CD4-positive, alpha-beta memory T cell (primary cell): Measurements from ENCODE around the gene ABHD11. TPM values are rescaled to one million over a fixed set of nuclear protein-coding genes. Genes with fewer than 3 reads are reported as not detected.

ENCODE experiments used
- CTCF ChIA-PET: fragments of 350-600 bp; sonication (Branson Sonifier 250); formaldehyde crosslinking; loops from one replicate; lab custom pipeline; 2021; ENCODE audit warnings: inconsistent platforms; ENCODE audit not compliant: partially characterized antibody; lab: Charles Lee
- POLR2A ChIA-PET: fragments of 350-600 bp; sonication (Branson Sonifier 250); formaldehyde crosslinking; loops from one replicate; lab custom pipeline; 2021; ENCODE audit not compliant: partially characterized antibody; lab: Charles Lee
- DNase-seq, 5 donors: peaks; one replicate each; pipeline versions ENCODE4 v3.0.0 to v3.0.0-alpha.2; 2020 to 2022; ENCODE audit warnings: mixed read lengths in 1 of 5
- H3K27ac ChIP-seq: one replicate; pipeline ENCODE4 v1.7.0; 2013; ENCODE audit warnings: low read depth, low read length
- H3K27me3 ChIP-seq: 2 replicates; pipeline ENCODE4 v1.7.0; 2013; ENCODE audit warnings: mild to moderate bottlenecking, low read length, moderate library complexity; ENCODE audit not compliant: insufficient read depth
- H3K36me3 ChIP-seq: 2 replicates; pipeline ENCODE4 v1.7.0; 2013; ENCODE audit warnings: mild to moderate bottlenecking, low read length, moderate library complexity; ENCODE audit not compliant: insufficient read depth
- H3K4me1 ChIP-seq: 2 replicates; pipeline ENCODE4 v1.7.0; 2013; ENCODE audit warnings: mild to moderate bottlenecking, low read length, moderate library complexity; ENCODE audit not compliant: insufficient read depth
- H3K4me3 ChIP-seq, 2 donors: one replicate each; pipeline ENCODE4 v1.7.0; 2013; ENCODE audit warnings: low read length in 2 of 2, mild to moderate bottlenecking in 1 of 2
- H3K9me3 ChIP-seq, 2 donors: one replicate each; pipeline ENCODE4 v1.7.0; 2013; ENCODE audit warnings: low read length in 2 of 2, control low read depth in 1 of 2; ENCODE audit not compliant: control insufficient read depth in 1 of 2
- H3K27ac Mint-ChIP-seq, 7 donors: one replicate each; pipeline ENCODE4 v1.8.0; 2020 to 2021; ENCODE audit warnings: mixed read lengths in 7 of 7, mild to moderate bottlenecking in 6 of 7, inconsistent platforms in 3 of 7, moderate library complexity in 3 of 7
- H3K27me3 Mint-ChIP-seq, 2 donors: one replicate each; pipeline ENCODE4 v1.8.0; 2020 to 2021; ENCODE audit warnings: mixed read lengths in 2 of 2
- H3K36me3 Mint-ChIP-seq, 2 donors: one replicate each; pipeline ENCODE4 v1.8.0; 2020 to 2021; ENCODE audit warnings: mixed read lengths in 2 of 2, inconsistent platforms in 1 of 2, mild to moderate bottlenecking in 1 of 2
- H3K4me1 Mint-ChIP-seq, 4 donors: one replicate each; pipeline ENCODE4 v1.8.0; 2020 to 2021; ENCODE audit warnings: mixed read lengths in 4 of 4, mild to moderate bottlenecking in 1 of 4
- H3K4me3 Mint-ChIP-seq, 8 donors: one replicate each; pipeline ENCODE4 v1.8.0; 2020 to 2021; ENCODE audit warnings: mixed read lengths in 8 of 8, mild to moderate bottlenecking in 7 of 8, moderate library complexity in 6 of 8, inconsistent platforms in 3 of 8
- H3K9me3 Mint-ChIP-seq, 8 donors: one replicate each; pipeline ENCODE4 v1.8.0; 2020 to 2021; ENCODE audit warnings: mixed read lengths in 8 of 8, mild to moderate bottlenecking in 5 of 8, inconsistent platforms in 3 of 8, moderate library complexity in 1 of 8
- intact Hi-C: fragments of 100-400 bp; cut with micrococcal nuclease; formaldehyde crosslinking; loops from one replicate; pipeline ENCODE4 v1.15.1; 2023
- polyA plus RNA-seq, 2 donors: library from polyadenylated mRNA; unstranded; fragments of 300-500 nt; fragmentation: Illumina TruSeq; gene quantifications; one replicate each; pipeline ENCODE4 v1.2.3, GENCODE V29; 2021
- total RNA-seq, 2 experiments: library from RNA; stranded (reverse); gene quantifications; one replicate each; pipeline ENCODE4 v1.2.3, GENCODE V29; 2021

Gene ABHD11
- total and polyA plus RNA-seq, 4 experiments from 2014 or later: 7.4 to 23.9 (median 17.7) TPM

GRCh38 chr7:73702665-73703064, 35.9 kb downstream of the ABHD11 start:
- Mint-ChIP-seq H3K4me3 (peak overlapping the region in 1 of 8 donors; percentile 10), H3K27me3 (no peaks in the 10 kb centered on the region), H3K36me3 (peaks cover 7 to 28% of the 10 kb centered on the region in 2 donors), H3K4me1 (peaks cover 4 to 8% (median 4%) of the 10 kb centered on the region in 4 donors), H3K9me3 (peaks cover 0 to 3% (median 0%) of the 10 kb centered on the region in 8 donors), H3K27ac (peak overlapping the region in 2 of 7 donors; percentile 12 to 44)
- no peak for DNase-seq
- H3K4me3 ChIP-seq: no peak overlapping the region
- H3K4me1 ChIP-seq: peaks cover 13% of the 10 kb centered on the region
- ChIA-PET POLR2A (interaction anchor here (0.9 kb wide), 1 partner anchor 9 kb away, joined by 3 read pairs; no protein-coding TSS in a partner anchor), CTCF (interaction anchor here (0.7 to 2.2 kb wide), 5 partner anchors 10 to 56 kb away, joined by 3 to 6 read pairs (median 5); no protein-coding TSS in a partner anchor)
- no peaks in the 10 kb centered on the region for H3K27me3 ChIP-seq
- intact Hi-C loops: no loop called here
- H3K36me3 ChIP-seq: peaks cover 16% of the 10 kb centered on the region
- no peaks in the 10 kb centered on the region for H3K9me3 ChIP-seq
- H3K27ac ChIP-seq: no peak overlapping the region

DNA sequence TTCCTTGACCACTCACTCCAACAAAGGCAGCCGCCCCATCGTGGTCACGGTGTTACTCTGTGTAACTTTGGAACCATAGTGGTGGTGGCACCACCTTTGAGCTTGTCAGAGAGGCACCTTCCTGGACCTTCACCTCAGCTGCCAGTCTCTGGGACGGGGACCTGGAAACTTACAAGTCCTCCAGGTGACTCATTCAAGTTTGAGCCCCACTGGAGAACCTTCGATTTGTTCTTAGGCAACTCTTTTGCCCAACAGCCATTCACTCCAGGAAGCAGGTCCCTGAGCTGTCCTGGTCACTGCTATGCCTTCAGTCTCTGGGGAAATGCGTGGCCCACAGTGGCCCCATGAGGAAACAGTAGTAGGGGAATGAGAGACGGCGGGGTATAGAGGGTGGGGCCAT, 36.4 kb downstream of the ABHD11 start:
- Histone ChIP-seq H3K4me1 (peaks cover 13% of the 10 kb centered on the region), H3K9me3 (no peaks in the 10 kb centered on the region), H3K36me3 (peaks cover 20% of the 10 kb centered on the region), H3K27me3 (no peaks in the 10 kb centered on the region), H3K4me3 (no peak overlapping the region), H3K27ac (no peak overlapping the region)
- Mint-ChIP-seq H3K36me3 (peaks cover 12 to 31% of the 10 kb centered on the region in 2 donors), H3K9me3 (peaks cover 0 to 3% (median 0%) of the 10 kb centered on the region in 8 donors), H3K4me1 (peaks cover 4 to 7% (median 4%) of the 10 kb centered on the region in 4 donors), H3K27ac (peak overlapping the region in 3 of 7 donors; percentile 41 to 85 (median 44)), H3K4me3 (peak overlapping the region in 1 of 8 donors; percentile 10), H3K27me3 (no peaks in the 10 kb centered on the region)
- POLR2A ChIA-PET: interaction anchor here (0.9 to 1.5 kb wide), 2 partner anchors 10 to 16 kb away, joined by 3 to 4 read pairs; no protein-coding TSS in a partner anchor
- intact Hi-C loops: no loop called here
- no peak for DNase-seq
- CTCF ChIA-PET: interaction anchor here (0.7 to 2.2 kb wide), 5 partner anchors 10 to 56 kb away, joined by 3 to 6 read pairs (median 5); no protein-coding TSS in a partner anchor

DNA sequence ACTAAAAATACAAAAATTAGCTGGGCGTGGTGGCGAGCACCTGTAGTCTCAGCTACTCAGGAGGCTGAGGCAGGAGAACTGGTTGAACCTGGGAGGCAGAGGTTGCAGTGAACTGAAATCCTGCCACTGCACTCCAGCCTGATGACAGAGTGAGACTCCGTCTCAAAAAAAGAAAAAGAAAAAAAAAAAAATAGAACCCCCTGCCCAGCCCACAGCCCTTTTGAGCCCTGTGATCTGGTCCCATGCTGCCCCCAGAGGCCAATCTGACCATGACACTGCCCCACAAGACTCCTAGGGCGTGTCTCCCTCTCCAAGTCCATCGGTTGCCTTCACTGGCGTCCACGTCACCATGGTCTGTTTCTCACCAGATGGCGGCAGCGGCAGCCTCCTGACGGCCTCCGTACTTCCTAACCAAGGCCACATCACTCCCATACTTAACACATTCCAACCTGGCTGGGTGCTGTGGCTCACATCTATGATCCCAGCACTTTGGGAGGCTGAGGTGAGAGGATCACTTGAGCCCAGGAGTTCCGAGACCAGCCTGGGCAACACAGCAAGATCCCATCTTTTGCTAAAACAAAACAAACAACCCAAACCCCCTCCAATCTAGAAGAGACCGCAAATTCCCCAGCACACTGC, 37.1 kb downstream of the ABHD11 start:
- Histone ChIP-seq H3K4me3 (no peak overlapping the region), H3K4me1 (peaks cover 6% of the 10 kb centered on the region), H3K9me3 (no peaks in the 10 kb centered on the region), H3K27me3 (no peaks in the 10 kb centered on the region), H3K27ac (no peak overlapping the region), H3K36me3 (peaks cover 27% of the 10 kb centered on the region)
- Mint-ChIP-seq H3K27ac (peak overlapping the region in 3 of 7 donors; percentile 44 to 53 (median 44)), H3K4me1 (peaks cover 0 to 4% (median 2%) of the 10 kb centered on the region in 4 donors), H3K4me3 (no peak overlapping the region), H3K36me3 (peaks cover 19 to 39% of the 10 kb centered on the region in 2 donors), H3K27me3 (no peaks in the 10 kb centered on the region), H3K9me3 (peaks cover 0 to 3% (median 0%) of the 10 kb centered on the region in 8 donors)
- CTCF ChIA-PET: interaction anchor here (0.6 to 2.2 kb wide), 6 partner anchors 11 to 174 kb away, joined by 3 to 6 read pairs (median 4); no protein-coding TSS in a partner anchor
- DNase-seq: peak in 1 of 5 donors; percentile 20
- POLR2A ChIA-PET: interaction anchor here (0.9 to 1.5 kb wide), 2 partner anchors 10 to 15 kb away, joined by 3 to 4 read pairs; no protein-coding TSS in a partner anchor
- intact Hi-C loops: no loop called here

DNA sequence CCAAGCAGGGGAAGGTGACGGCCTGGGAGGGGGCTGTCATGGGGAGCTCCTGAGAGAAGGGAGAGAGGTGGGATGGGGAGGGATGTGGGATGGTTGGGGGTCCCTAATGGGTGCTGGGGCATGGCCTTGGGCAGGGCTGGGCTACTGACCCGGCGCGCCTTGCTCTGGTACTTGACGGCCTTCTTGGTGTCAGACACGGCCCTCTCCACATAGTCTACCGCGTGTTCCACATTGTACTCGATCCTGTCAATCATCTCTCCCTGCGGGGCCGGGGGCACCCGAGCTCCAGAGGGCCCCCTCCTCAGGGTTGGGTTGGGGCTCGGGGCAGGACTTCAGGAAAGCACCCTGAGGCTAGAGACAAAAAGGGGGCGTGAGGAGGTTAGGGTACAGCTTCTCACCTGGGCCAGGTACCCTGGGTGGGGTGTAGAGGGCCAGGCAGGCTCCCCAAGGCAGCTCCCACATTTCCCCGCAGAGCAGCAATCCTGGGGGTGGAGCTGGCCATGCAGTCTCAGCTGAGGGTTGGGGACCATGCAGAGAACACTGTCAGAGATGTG, 37.9 kb downstream of the ABHD11 start:
- Histone ChIP-seq H3K4me3 (no peak overlapping the region), H3K27ac (no peak overlapping the region), H3K36me3 (peaks cover 36% of the 10 kb centered on the region), H3K4me1 (peaks cover 6% of the 10 kb centered on the region), H3K9me3 (no peaks in the 10 kb centered on the region), H3K27me3 (no peaks in the 10 kb centered on the region)
- peaks cover 0 to 4% (median 2%) of the 10 kb centered on the region in 4 donors for H3K4me1 Mint-ChIP-seq
- peaks cover 0 to 3% (median 0%) of the 10 kb centered on the region in 8 donors for H3K9me3 Mint-ChIP-seq
- H3K4me3 Mint-ChIP-seq: no peak overlapping the region
- POLR2A ChIA-PET: interaction anchor here (1.5 kb wide), 1 partner anchor 14 kb away, joined by 4 read pairs; no protein-coding TSS in a partner anchor
- intact Hi-C loops: no loop called here
- peaks cover 27 to 47% of the 10 kb centered on the region in 2 donors for H3K36me3 Mint-ChIP-seq
- DNase-seq: no peak
- CTCF ChIA-PET: interaction anchor here (0.6 to 2.2 kb wide), 7 partner anchors 8 to 174 kb away, joined by 3 to 6 read pairs (median 3); no protein-coding TSS in a partner anchor
- no peaks in the 10 kb centered on the region for H3K27me3 Mint-ChIP-seq
- H3K27ac Mint-ChIP-seq: no peak overlapping the region

- Histone ChIP-seq H3K9me3 (no peaks in the 10 kb centered on the region), H3K36me3 (peaks cover 39% of the 10 kb centered on the region), H3K27me3 (no peaks in the 10 kb centered on the region), H3K4me1 (peaks cover 6% of the 10 kb centered on the region), H3K27ac (no peak overlapping the region), H3K4me3 (no peak overlapping the region)
- Mint-ChIP-seq H3K27ac (no peak overlapping the region), H3K4me1 (peaks cover 0 to 4% (median 2%) of the 10 kb centered on the region in 4 donors), H3K27me3 (no peaks in the 10 kb centered on the region), H3K36me3 (peaks cover 31 to 50% of the 10 kb centered on the region in 2 donors), H3K9me3 (peaks cover 0 to 3% (median 0%) of the 10 kb centered on the region in 8 donors), H3K4me3 (no peak overlapping the region)
- POLR2A ChIA-PET: no interaction called here
- CTCF ChIA-PET: no interaction called here
- no peak for DNase-seq
- intact Hi-C loops: no loop called here
Measured at GRCh38 chr7:73700069-73700423, 38.6 kb downstream of the ABHD11 start.

GRCh38 chr7:73699370-73700068, 39.1 kb downstream of the ABHD11 start:
- H3K4me1 ChIP-seq: peaks cover 6% of the 10 kb centered on the region
- H3K9me3 ChIP-seq: no peaks in the 10 kb centered on the region
- H3K27me3 ChIP-seq: no peaks in the 10 kb centered on the region
- peaks cover 0 to 4% (median 3%) of the 10 kb centered on the region in 4 donors for H3K4me1 Mint-ChIP-seq
- H3K4me3 ChIP-seq: no peak overlapping the region
- no peaks in the 10 kb centered on the region for H3K27me3 Mint-ChIP-seq
- peaks cover 0 to 3% (median 0%) of the 10 kb centered on the region in 8 donors for H3K9me3 Mint-ChIP-seq
- no peak for DNase-seq
- peaks cover 44% of the 10 kb centered on the region for H3K36me3 ChIP-seq
- intact Hi-C loops: no loop called here
- no peak overlapping the region for H3K27ac Mint-ChIP-seq
- H3K27ac ChIP-seq: no peak overlapping the region
- POLR2A ChIA-PET: no interaction called here
- no peak overlapping the region for H3K4me3 Mint-ChIP-seq
- peaks cover 35 to 54% of the 10 kb centered on the region in 2 donors for H3K36me3 Mint-ChIP-seq
- CTCF ChIA-PET: no interaction called here
